HG03432 (cell line): Measurements from ENCODE around the gene SLCO3A1.

Experiments used
- ATAC-seq: cut with Tn5 transposase; IDR thresholded peaks from one replicate; pipeline ENCODE4 v1.9.1; 2021; ENCODE audit warnings: mild to moderate bottlenecking, moderate library complexity; ENCODE audit not compliant: unreplicated experiment

Gene SLCO3A1

GRCh38 chr15:91909111-91909510 is 55.6 kb downstream of the SLCO3A1 start:
- no peak for ATAC-seq

GRCh38 chr15:91909574-91909973 is 56.1 kb downstream of the SLCO3A1 start:
- ATAC-seq: no peak

- ATAC-seq: no peak
Observed at GRCh38 chr15:91911844-91912243, 58.3 kb downstream of the SLCO3A1 start.

GRCh38 chr15:91912336-91912735 is 58.8 kb downstream of the SLCO3A1 start:
- ATAC-seq: no peak

GRCh38 chr15:91913560-91913959 is 60.1 kb downstream of the SLCO3A1 start:
- ATAC-seq: no peak

DNA sequence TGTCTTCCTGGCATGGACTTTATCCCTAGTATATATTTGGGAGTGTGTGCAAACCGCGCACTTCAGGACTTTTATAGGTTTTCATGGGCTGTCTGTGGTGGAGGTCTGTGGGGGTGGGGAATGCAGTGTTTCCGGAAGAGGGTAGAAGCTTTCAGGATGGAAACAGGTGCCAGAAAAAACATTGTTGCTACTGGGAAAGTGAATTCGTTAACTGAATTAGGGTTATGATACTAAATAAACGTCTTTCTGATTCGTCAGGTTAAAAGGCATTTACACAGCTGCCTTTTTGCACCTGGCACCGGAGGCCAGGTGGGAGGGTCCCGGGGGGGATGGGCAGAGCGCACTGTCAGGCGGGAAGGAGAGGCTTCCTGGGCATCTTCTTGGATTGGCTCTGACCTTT is 62.1 kb downstream of the SLCO3A1 start:
- no peak for ATAC-seq

GRCh38 chr15:91916051-91916450 is 62.5 kb downstream of the SLCO3A1 start:
- no peak for ATAC-seq

DNA sequence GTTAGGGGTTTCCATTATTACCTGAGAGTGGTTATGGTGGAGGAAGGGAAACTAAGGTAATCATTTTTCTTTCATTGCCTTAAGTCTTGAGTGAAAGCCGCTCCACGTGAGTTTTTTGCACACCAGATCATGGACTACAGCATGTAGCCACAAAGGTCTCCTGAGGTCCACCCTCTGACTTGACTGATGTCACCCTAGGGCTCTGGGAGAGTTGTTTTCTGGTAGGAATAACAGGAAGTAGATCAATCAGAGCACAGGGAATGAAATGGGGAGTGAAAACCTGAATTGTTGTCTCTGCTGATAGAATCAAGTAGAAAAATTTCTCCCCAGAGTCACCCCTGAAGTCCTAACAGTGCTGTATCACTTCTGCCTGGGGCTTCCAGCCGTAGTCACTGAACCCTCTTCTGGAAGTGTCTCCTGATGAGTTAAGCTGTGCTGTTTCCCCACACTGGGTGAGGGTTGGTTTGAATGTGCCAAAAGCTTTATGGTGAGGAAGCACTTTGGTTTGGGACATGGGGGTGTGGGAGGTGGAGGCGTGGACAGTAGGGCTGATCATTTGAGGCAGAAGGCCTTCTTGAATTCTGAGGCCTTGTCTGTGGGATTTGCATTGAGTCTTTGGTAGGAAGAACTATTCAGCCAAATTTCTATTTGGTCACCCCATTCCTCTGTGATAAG is 64.3 kb downstream of the SLCO3A1 start:
- ATAC-seq: no peak

DNA sequence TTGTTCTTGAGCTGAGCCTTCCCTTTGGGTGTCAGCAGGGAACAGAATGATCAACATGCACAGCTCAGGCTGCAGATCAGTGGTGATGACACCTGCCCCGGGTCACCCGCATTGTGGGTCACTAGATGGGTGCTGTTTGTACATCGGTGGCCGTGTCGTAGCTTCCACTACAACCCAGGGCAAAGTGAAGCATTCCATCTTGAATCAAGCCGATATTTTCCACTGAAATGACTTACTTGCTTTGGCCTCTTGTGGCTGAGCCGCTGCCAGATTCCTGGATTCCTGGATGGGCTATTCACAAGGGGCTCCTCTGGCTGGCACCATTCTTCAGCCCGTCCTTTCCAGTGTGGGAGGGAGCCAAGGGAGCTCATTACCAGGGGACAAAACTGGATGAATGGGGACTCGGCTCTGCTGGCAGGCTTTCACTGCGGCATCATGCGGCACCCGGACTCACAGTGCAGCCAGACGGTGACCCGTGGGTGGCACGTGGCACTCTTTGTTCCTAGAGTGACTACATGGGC is 65.6 kb downstream of the SLCO3A1 start:
- no peak for ATAC-seq

DNA sequence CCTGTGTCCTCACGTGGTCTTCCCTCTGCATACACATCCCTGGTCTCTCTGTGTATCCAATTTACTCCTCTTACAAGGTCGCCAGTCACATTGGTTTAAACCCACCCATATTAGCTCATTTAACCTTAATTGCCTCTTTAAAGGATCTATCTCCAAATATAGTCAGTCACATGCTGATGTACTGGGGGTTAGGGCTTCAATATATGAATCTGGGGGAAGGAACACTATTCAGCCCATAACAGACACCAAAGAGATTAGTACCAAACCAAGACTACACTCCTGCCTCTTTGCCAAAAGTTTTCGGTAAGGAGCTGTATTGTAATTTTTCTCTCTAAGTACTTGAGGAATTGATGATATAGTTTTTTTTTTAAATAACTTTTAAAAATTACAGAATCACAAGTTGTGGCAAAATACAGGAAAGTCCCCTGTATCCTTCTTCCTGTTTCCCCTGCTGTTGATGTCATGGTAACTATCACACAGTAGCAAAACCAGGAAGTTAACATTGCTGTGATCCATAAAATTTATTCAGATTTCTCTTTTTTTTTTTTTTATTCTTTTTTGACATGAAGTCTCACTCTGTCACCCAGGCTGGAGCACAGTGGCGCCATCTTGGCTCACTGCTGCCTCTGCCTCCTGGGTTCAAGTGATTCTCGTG is 67.8 kb downstream of the SLCO3A1 start:
- no peak for ATAC-seq

GRCh38 chr15:91921843-91922198 is 68.3 kb downstream of the SLCO3A1 start:
- ATAC-seq: no peak

GRCh38 chr15:91922646-91923547 is 69.4 kb downstream of the SLCO3A1 start:
- ATAC-seq: no peak

DNA sequence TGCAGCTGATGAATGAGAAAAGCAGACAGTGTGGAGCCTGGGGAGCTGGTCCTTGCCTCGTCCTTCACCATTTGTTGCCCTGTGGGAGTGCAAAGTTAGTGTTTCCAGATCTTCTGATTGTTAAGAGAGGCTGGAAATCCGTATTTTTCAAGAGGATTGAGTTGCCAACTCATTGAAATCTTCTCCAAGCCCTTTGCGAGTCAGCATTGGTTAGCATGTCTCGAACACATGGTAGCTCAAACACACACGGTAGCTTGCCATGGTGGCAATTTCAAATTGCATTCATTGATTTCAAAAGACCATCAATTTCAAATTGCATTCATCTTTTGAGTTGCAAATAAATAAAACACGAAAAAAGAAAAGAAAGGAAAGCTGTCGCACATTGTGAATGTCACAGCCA is 70.7 kb downstream of the SLCO3A1 start:
- no peak for ATAC-seq

DNA sequence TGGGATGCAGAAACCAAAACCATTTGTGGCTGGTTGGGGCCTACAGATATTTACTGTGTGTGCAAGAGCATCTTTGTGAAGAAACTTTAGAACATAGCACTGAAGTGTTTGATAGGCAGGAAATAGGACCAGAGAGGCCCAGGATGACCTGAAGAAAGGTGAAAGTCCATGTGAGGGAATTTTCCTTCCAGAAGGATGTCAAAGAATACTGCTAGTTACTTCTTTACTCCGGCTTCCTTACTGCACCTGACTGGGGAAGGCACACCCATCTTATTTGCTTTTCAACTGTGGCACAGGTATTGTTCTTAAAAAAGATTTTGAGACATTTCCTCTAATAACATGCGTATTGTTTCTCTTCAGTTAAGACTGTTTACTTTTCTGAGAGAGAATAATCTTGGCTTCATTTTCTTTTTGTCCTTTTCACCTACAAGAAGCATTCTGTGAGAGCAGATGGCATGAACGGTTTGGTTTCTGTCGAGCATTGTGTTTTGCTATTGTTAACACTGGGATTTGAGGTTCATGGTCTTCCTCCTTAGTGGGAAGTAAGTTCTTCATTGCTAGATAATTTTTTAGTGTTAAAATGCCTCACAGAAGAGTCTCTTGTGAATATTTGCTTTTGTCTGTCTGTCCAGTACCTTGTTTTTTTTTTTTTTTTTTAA is 71.5 kb downstream of the SLCO3A1 start:
- no peak for ATAC-seq

- ATAC-seq: no peak
Observed at GRCh38 chr15:91925794-91926193, 72.3 kb downstream of the SLCO3A1 start.

DNA sequence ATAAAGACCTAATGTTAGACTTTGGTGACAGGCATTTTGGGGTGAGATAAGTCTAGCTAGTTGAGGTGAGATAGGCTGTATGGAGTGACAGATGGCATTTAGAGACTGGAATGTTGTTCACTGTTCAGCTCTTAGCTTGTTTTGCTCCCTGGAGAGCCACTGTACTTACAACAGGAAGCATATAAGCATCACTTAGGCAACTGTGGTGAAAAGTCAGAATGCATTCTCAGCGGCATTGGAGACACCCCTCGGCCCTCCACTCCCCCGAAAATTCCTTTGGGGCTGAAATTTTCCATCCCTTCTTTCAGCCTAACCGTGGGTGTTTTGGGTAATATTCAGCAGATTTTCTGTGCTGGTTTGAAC is 73.4 kb downstream of the SLCO3A1 start:
- no peak for ATAC-seq

DNA sequence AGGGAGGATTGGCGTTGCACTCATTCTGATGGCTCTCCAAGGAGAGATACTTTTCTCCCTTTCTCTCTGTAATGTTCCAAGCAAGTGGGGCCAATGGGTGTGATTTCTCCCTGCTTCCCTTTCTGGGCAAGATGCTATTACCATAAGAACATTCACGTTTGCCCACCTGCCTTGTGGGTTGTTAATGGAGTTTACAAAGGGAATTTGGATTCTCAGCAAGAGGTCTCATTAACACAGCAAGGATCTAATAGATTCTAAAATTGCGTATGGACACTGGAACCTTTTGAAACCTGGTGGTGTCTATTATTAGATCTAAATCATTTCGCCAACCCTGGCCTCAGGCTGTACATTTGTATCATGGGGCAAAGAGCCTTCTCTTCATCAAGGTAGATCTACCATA is 74.1 kb downstream of the SLCO3A1 start:
- no peak for ATAC-seq

GRCh38 chr15:91928675-91929074 is 75.2 kb downstream of the SLCO3A1 start:
- ATAC-seq: no peak

DNA sequence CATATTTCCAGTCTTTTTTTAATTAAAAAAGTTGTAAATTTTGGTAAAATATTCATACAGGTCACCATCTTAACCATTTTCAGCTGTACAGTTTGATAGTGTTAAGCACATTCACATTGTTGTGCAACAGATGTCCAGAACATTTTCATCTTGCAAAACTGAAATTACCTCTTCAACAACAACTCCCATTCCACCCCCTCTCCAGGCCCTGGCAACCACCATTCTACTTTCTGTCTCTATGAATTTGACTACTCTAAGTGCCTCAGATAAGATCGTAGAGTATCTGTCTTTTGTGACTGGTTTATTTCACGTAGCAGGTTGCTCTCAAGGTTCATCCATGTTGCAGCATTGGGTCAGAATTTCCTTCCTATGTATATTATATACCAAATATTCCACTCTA is 76.0 kb downstream of the SLCO3A1 start:
- ATAC-seq: no peak

DNA sequence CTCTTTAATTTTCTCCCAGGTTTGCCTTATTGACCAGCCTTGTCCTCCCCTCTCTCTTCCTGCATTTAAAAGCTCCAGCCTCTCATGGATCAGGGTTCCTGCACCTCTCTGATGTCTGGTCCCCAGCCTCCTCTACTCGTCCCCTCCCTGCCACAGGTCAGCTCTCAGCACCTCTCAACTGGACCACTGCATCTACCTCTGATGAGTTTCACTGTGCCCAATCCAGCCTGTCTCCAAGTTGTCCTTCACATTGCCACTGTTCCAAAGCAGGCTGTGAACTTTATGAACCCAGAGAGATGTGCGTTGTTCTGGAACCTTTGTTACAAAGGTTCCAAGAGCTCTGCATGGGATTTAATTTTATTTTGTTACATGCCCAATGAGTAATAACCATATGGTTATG is 76.6 kb downstream of the SLCO3A1 start:
- ATAC-seq: no peak

GRCh38 chr15:91936182-91936775 is 82.8 kb downstream of the SLCO3A1 start:
- no peak for ATAC-seq
